Muscle layer of colon (tissue), 2 donors: ENCODE data around the gene ERCC6L2.

Experiments used
- H3K27ac ChIP-seq: one replicate; pipeline ENCODE4 v1.7.0; 2013; ENCODE audit warnings: low read depth, mild to moderate bottlenecking, low read length, moderate library complexity
- H3K27me3 ChIP-seq, 2 donors: one replicate each; pipeline ENCODE4 v1.7.0; 2013; ENCODE audit warnings: low read length in 2 of 2, mild to moderate bottlenecking in 2 of 2; ENCODE audit not compliant: insufficient read depth in 2 of 2, control insufficient read depth in 1 of 2
- H3K36me3 ChIP-seq: one replicate; pipeline ENCODE4 v1.7.0; 2013; ENCODE audit warnings: mild to moderate bottlenecking, low read length; ENCODE audit not compliant: insufficient read depth
- H3K4me1 ChIP-seq: one replicate; pipeline ENCODE4 v1.7.0; 2013; ENCODE audit warnings: mild to moderate bottlenecking, low read length; ENCODE audit not compliant: insufficient read depth
- H3K4me3 ChIP-seq, 2 donors: one replicate each; pipeline ENCODE4 v1.7.0; 2013; ENCODE audit warnings: low read length in 2 of 2, low read depth in 1 of 2, mild to moderate bottlenecking in 1 of 2, moderate library complexity in 1 of 2
- H3K9ac ChIP-seq: one replicate; pipeline ENCODE4 v1.7.0; 2013; ENCODE audit warnings: low read length
- H3K9me3 ChIP-seq: one replicate; pipeline ENCODE4 v1.7.0; 2013; ENCODE audit warnings: mild to moderate bottlenecking, low read length
- donor health status: abdominal sarcoma.
- donor health status: Adenocarcinoma of cecum.

ERCC6L2 gene

DNA sequence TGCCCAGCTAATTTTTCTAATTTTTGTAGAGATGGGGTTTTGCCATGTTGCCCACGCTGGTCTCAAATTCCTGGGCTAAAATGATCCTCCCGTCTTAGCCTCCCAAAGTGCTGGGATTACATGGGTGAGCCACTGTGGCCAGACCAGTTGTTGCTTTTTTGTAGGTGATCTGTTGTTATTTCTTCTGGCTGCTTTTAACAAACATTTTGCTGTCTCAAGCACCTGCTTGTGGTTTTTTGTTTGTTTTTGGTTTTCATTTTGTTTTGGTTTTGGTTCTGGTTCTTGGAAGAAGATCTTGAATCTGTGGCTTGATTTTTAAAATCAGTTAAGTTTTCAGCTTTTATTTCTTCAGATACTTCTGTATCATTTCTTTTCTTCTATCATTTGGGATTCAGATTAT lies 21.1 kb downstream of the ERCC6L2 start:
- no peak overlapping the region for H3K9ac ChIP-seq

GRCh38 chr9:95901506-95901905 lies 26.0 kb downstream of the ERCC6L2 start:
- no peak overlapping the region for H3K4me3 ChIP-seq
- H3K36me3 ChIP-seq = no peaks in the 10 kb centered on the region
- H3K9ac ChIP-seq = no peak overlapping the region
- H3K27me3 ChIP-seq = no peaks in the 10 kb centered on the region
- H3K4me1 ChIP-seq = no peaks in the 10 kb centered on the region
- H3K9me3 ChIP-seq = no peaks in the 10 kb centered on the region
- no peak overlapping the region for H3K27ac ChIP-seq

More for the DNA sequence above, 21.1 kb downstream of the ERCC6L2 start:
- H3K9me3 ChIP-seq = no peaks in the 10 kb centered on the region
- no peak overlapping the region for H3K27ac ChIP-seq
- H3K4me1 ChIP-seq = no peaks in the 10 kb centered on the region
- H3K4me3 ChIP-seq = no peak overlapping the region
- no peaks in the 10 kb centered on the region for H3K27me3 ChIP-seq
- H3K36me3 ChIP-seq = no peaks in the 10 kb centered on the region

DNA sequence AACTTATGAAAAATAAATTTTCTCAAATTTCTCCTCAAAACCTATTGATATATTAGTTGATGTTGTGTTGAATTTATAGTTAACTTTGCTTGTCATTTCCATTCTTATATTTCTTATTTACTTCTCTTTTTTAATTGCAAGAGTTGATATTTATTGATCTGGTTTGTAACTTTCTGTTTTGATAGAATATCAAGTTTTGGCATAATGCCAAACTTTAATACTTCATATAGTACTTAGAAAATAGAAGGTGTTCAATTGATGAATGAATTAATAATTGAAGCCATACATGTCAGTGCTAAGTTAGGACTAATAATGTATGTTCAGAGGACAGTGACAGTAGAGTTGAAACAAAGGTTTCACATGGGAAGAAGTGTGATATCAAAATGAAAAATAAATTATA lies 27.9 kb downstream of the ERCC6L2 start:
- Histone ChIP-seq H3K4me1 (no peaks in the 10 kb centered on the region), H3K27ac (no peak overlapping the region), H3K36me3 (peaks cover 6% of the 10 kb centered on the region), H3K9me3 (no peaks in the 10 kb centered on the region), H3K27me3 (no peaks in the 10 kb centered on the region), H3K9ac (no peak overlapping the region), H3K4me3 (no peak overlapping the region)

GRCh38 chr9:95907794-95908193 lies 32.3 kb downstream of the ERCC6L2 start:
- Histone ChIP-seq H3K9ac (no peak overlapping the region), H3K4me3 (no peak overlapping the region), H3K4me1 (no peaks in the 10 kb centered on the region), H3K36me3 (peaks cover 6% of the 10 kb centered on the region), H3K27me3 (no peaks in the 10 kb centered on the region), H3K27ac (no peak overlapping the region), H3K9me3 (no peaks in the 10 kb centered on the region)

- H3K36me3 ChIP-seq = peaks cover 6% of the 10 kb centered on the region
- no peak overlapping the region for H3K27ac ChIP-seq
- no peaks in the 10 kb centered on the region for H3K4me1 ChIP-seq
- H3K9me3 ChIP-seq = no peaks in the 10 kb centered on the region
- no peak overlapping the region for H3K4me3 ChIP-seq
- no peaks in the 10 kb centered on the region for H3K27me3 ChIP-seq
- no peak overlapping the region for H3K9ac ChIP-seq
Observed at GRCh38 chr9:95910023-95910707, 34.7 kb downstream of the ERCC6L2 start.

DNA sequence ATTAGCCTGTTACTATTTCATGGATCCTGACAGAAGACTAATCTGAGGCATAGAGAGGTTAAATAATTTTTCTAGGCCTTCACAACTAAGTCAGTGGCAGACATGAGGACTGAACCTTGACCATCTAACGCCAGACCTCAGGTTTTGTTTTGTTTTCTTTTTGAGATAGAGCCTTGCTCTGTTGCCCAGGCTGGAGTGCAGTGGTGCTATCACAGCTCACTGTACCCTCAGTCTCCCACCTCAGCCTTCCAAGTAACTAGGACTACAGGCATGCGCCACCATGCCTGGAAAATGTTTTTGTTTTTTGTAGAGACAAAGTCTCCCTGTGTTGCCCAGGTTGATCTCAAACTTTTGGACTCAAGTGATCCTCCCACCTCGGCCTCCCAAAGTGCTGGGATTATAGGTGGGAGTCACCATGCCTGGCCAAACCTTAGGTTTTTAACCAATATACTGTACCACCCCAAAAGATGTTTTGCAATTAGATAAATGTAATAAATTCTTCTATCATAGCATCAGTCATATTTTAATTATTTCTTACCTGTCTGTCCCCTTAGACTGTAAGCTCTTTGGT lies 35.4 kb downstream of the ERCC6L2 start:
- H3K9ac ChIP-seq = no peak overlapping the region
- H3K36me3 ChIP-seq = peaks cover 9% of the 10 kb centered on the region
- H3K27me3 ChIP-seq = no peaks in the 10 kb centered on the region

DNA sequence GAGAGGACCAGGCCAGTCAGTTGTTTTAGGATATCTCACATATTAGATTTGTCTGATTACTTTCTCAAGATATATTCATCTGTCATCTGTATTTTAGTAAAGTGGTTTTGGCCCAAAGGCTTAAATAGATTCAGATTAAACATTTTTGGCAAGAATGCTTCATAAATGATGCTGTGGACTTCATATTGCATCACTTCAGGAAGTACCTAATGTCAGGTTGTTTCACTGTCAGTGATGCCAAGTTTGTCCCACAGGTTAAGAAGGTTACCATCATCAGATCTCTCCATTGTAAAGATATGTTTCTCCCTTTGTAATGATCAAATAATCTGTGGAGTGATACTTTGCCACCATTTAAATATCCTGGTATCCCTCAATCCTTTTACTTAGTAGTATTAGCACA lies 37.3 kb downstream of the ERCC6L2 start:
- Histone ChIP-seq H3K27me3 (no peaks in the 10 kb centered on the region), H3K27ac (no peak overlapping the region), H3K9me3 (no peaks in the 10 kb centered on the region), H3K4me3 (no peak overlapping the region), H3K9ac (no peak overlapping the region), H3K4me1 (no peaks in the 10 kb centered on the region), H3K36me3 (peaks cover 22% of the 10 kb centered on the region)

More for the DNA sequence above, 35.4 kb downstream of the ERCC6L2 start:
- Histone ChIP-seq H3K4me3 (no peak overlapping the region), H3K9me3 (no peaks in the 10 kb centered on the region), H3K4me1 (no peaks in the 10 kb centered on the region), H3K27ac (no peak overlapping the region)

GRCh38 chr9:95920017-95920416 lies 44.5 kb downstream of the ERCC6L2 start:
- Histone ChIP-seq H3K36me3 (peaks cover 37% of the 10 kb centered on the region), H3K27ac (no peak overlapping the region), H3K27me3 (no peaks in the 10 kb centered on the region), H3K4me3 (no peak overlapping the region), H3K9ac (no peak overlapping the region), H3K9me3 (no peaks in the 10 kb centered on the region), H3K4me1 (no peaks in the 10 kb centered on the region)

DNA sequence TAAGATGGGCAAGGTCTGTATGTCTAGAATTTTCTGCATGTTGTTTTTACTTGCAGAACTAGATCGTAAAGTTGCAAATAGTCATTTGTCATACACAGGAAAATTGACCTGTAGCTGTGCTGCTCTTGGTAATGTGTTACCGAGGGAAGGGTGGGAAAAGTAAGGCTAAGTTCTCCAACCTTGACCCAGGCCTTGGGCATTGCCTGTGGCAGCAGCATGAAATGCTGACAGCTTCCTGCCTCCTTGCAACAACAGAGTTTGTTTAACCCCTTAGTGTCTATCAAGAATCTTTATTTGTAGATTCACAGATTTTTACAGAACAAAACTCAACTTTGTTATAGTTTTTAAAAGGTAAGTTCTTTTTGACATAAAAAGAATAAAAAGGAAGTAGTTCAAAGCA lies 48.3 kb downstream of the ERCC6L2 start:
- H3K9me3 ChIP-seq = no peaks in the 10 kb centered on the region
- no peaks in the 10 kb centered on the region for H3K4me1 ChIP-seq
- H3K27me3 ChIP-seq = no peaks in the 10 kb centered on the region
- peaks cover 32% of the 10 kb centered on the region for H3K36me3 ChIP-seq
- no peak overlapping the region for H3K4me3 ChIP-seq
- H3K27ac ChIP-seq = no peak overlapping the region
- no peak overlapping the region for H3K9ac ChIP-seq

GRCh38 chr9:95924987-95925386 lies 49.5 kb downstream of the ERCC6L2 start:
- Histone ChIP-seq H3K27ac (no peak overlapping the region), H3K9ac (no peak overlapping the region), H3K4me1 (no peaks in the 10 kb centered on the region), H3K4me3 (no peak overlapping the region), H3K36me3 (peaks cover 36% of the 10 kb centered on the region), H3K9me3 (no peaks in the 10 kb centered on the region), H3K27me3 (no peaks in the 10 kb centered on the region)

GRCh38 chr9:95927271-95928004 lies 51.9 kb downstream of the ERCC6L2 start:
- Histone ChIP-seq H3K27ac (no peak overlapping the region), H3K36me3 (peaks cover 42% of the 10 kb centered on the region)

More at GRCh38 chr9:95927271-95928004, 51.9 kb downstream of the ERCC6L2 start:
- Histone ChIP-seq H3K4me3 (no peak overlapping the region), H3K27me3 (no peaks in the 10 kb centered on the region), H3K9me3 (no peaks in the 10 kb centered on the region), H3K4me1 (no peaks in the 10 kb centered on the region), H3K9ac (no peak overlapping the region)
